22Rv1 (cell line): ENCODE data around the gene RNFT1.
"Not testable (repeated sequence)": the region's sequence is repeated elsewhere in the genome, so short reads cannot be mapped to it uniquely, and the experiment has no call there.

Experiments
- H3K27ac ChIP-seq: fragments of 450-650 bp; 2 replicates; pipeline ENCODE4 v1.5.1; 2017
- CTCF ChIP-seq: fragments of 450-650 bp; IDR thresholded peaks from 2 replicates; pipeline ENCODE4 v1.5.1; 2017; ENCODE audit warnings: mild to moderate bottlenecking
- ZFX ChIP-seq: fragments of 450-650 bp; IDR thresholded peaks from 2 replicates; pipeline ENCODE4 v1.6.1; 2017; ENCODE audit warnings: antibody characterized with exemption, borderline replicate concordance

RNFT1 gene

GRCh38 chr17:59963738-59964481 lies 630 bp downstream of the RNFT1 start:
- peak overlapping the region; percentile 83 for H3K27ac ChIP-seq

GRCh38 chr17:59962739-59963318 lies 1.7 kb downstream of the RNFT1 start:
- TF ChIP-seq ZFX = no peak
- no peak for TF ChIP-seq CTCF
- no peak overlapping the region for H3K27ac ChIP-seq

More at GRCh38 chr17:59963738-59964481, 630 bp downstream of the RNFT1 start:
- TF ChIP-seq ZFX (no peak), CTCF (no peak)

- H3K27ac ChIP-seq = not testable (repeated sequence)
Observed at GRCh38 chr17:59959574-59959973, 5.0 kb downstream of the RNFT1 start.

- no peak for TF ChIP-seq ZFX
- TF ChIP-seq CTCF = no peak
- no peak overlapping the region for H3K27ac ChIP-seq
Observed at GRCh38 chr17:59954856-59955255, 9.7 kb downstream of the RNFT1 start.

- no peak overlapping the region for H3K27ac ChIP-seq
- no peak for TF ChIP-seq ZFX
- no peak for TF ChIP-seq CTCF
Observed at GRCh38 chr17:59950049-59950448, 14.5 kb downstream of the RNFT1 start.

- H3K27ac ChIP-seq = not testable (repeated sequence)
Observed at GRCh38 chr17:59947310-59947709, 17.2 kb downstream of the RNFT1 start.

- not testable (repeated sequence) for H3K27ac ChIP-seq
Observed at GRCh38 chr17:59946433-59946832, 18.1 kb downstream of the RNFT1 start.

- TF ChIP-seq CTCF (no peak), ZFX (no peak)
Observed at GRCh38 chr17:59941131-59941530, 23.4 kb downstream of the RNFT1 start.

GRCh38 chr17:59940697-59941096 lies 23.8 kb downstream of the RNFT1 start:
- not testable (repeated sequence) for H3K27ac ChIP-seq

More at GRCh38 chr17:59941131-59941530, 23.4 kb downstream of the RNFT1 start:
- H3K27ac ChIP-seq = no peak overlapping the region

- H3K27ac ChIP-seq = not testable (repeated sequence)
Observed at GRCh38 chr17:59933317-59933716, 31.2 kb downstream of the RNFT1 start.

- not testable (repeated sequence) for H3K27ac ChIP-seq
Observed at GRCh38 chr17:59930768-59931167, 33.8 kb downstream of the RNFT1 start.

- H3K27ac ChIP-seq = not testable (repeated sequence)
Observed at GRCh38 chr17:59930121-59930520, 34.4 kb downstream of the RNFT1 start.

GRCh38 chr17:59920637-59921036 lies 43.9 kb downstream of the RNFT1 start:
- not testable (repeated sequence) for H3K27ac ChIP-seq
